AG09309 (cell line): ENCODE results near the gene PEX7.
"Not testable (repeated sequence)": the region's sequence is repeated elsewhere in the genome, so short reads cannot be mapped to it uniquely, and the experiment has no call there.

ENCODE experiments used
- DNase-seq: peaks from one replicate; pipeline ENCODE4 v3.0.0-alpha.2; 2010; ENCODE audit warnings: low read depth
- H3K4me3 ChIP-seq: 2 replicates; pipeline ENCODE4 v1.5.1; 2011; ENCODE audit warnings: mild to moderate bottlenecking, low read depth, low read length, moderate library complexity; ENCODE audit not compliant: control insufficient read depth
- CTCF ChIP-seq: IDR thresholded peaks from 2 replicates; pipeline ENCODE4 v1.5.1; 2011; ENCODE audit warnings: mild to moderate bottlenecking, low read depth, low read length, inconsistent platforms; ENCODE audit not compliant: insufficient read depth, control insufficient read depth; ENCODE audit errors: missing control alignments

Gene PEX7

DNA sequence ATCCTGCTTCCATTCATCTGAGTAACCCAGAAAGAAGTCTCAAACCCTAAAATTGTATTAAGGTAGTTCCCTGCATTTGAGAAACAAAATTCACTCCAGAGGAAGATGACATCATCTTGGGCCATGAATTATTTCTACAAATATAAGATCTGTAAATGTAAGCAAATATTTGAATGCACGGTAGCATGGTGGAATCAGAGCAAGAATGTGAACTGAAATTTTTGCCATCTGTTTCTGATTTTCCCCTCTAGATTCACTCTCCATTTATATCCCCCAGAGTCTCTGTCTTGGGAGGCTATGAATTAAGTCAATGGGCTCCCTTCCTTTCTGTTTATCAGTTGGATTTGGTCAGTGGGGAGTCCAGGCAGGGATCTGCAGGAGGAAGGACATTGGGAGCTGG, 24.3 kb upstream of the PEX7 start:
- no peak for TF ChIP-seq CTCF
- no peak for DNase-seq

GRCh38 chr6:136801581-136801980, 20.8 kb upstream of the PEX7 start:
- no peak overlapping the region for H3K4me3 ChIP-seq
- no peak for DNase-seq
- TF ChIP-seq CTCF, result no peak

More for the DNA sequence above, 24.3 kb upstream of the PEX7 start:
- H3K4me3 ChIP-seq, result no peak overlapping the region

DNA sequence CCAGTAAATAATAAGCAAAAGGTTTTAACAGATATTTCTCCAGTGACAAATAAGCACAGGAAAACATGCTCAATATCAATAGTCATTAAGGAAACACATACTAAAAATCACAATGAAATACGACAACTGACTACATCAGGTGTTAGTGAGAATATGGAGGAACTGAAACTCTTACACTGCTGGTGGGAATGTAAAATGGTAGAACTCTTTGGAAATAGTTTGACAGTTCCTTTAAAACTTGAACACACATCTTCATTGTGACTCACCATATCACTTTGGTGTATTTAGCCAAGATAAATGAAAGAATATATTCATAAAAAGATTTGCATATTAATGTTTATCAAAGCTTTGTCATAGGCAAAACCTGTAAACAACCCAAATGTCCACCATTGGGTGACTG, 18.8 kb upstream of the PEX7 start:
- no peak for TF ChIP-seq CTCF
- no peak for DNase-seq
- no peak overlapping the region for H3K4me3 ChIP-seq

DNA sequence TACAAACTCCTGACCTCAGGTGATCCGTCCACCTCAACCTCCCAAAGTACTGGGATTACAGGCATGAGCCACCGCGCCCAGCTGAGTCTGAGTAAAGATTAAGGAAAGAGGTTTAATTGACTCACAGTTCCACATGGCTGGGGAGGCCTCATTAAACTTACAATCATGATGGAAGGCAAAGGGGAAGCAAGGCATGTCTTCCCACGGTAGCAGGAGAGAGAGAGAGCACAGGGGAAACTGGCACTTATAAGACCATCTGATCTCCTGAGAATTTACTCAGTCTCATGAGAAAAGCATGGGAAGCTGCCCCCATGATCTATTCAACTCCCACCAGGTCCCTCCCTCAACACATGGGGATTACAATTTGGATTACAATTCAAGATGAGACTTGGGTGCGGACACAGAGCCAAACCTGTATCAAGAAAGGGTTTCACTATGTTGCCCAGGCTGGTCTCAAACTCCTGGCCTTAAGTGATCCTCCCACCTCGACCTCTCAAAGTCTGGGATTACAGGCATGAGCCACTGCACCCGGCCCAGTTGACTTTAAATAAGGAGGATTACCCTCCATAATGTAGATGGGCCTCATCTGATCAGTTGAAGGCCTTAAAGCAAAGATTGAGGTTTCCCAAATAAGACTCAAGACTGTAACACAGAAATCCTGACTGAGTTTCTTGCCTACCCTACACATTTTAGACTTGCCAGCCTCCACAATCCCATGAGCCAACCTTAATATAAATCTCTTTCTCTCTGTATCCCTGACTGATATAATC, 13.1 kb upstream of the PEX7 start:
- no peak overlapping the region for H3K4me3 ChIP-seq
- no peak for DNase-seq
- TF ChIP-seq CTCF, result no peak

- no peak overlapping the region for H3K4me3 ChIP-seq
- no peak for TF ChIP-seq CTCF
- DNase-seq, result no peak
Measured at GRCh38 chr6:136811272-136811671, 11.1 kb upstream of the PEX7 start.

DNA sequence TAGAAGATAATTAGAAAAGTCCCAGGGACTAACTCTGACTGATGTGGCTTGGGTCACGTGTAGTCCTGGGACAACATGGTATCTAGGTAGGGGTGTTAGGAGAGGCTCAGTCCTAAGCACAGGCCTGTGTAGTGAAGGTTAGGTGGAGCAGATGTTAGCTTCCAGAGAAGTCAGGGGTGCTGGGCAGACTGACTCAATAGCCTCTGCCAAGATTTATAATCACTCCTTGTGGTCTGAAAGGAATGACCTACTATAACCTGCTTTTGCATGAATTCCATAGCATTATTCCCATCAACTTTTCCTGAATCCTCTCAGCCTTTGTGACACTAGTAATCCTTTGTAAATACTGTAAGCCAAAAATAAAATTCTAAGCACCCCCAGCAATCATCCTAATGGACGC, 10.2 kb upstream of the PEX7 start:
- no peak overlapping the region for H3K4me3 ChIP-seq
- TF ChIP-seq CTCF, result no peak
- DNase-seq, result no peak

DNA sequence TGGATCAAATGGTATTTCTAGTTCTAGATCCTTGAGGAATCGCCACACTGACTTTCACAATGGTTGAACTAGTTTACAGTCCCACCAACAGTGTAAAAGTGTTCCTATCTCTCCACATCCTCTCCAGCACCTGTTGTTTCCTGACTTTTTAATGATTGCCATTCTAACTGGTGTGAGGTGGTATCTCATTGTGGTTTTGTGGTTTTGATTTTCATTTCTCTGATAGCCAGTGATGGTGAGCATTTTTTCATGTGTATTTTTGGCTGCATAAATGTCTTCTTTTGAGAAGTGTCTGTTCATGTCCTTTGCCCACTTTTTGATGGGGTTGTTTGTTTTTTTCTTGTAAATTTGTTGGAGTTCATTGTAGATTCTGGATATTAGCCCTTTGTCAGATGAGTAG, 6.8 kb upstream of the PEX7 start:
- not testable (repeated sequence) for H3K4me3 ChIP-seq, DNase-seq
